ENCODE results near the gene SLC6A18.

DNA sequence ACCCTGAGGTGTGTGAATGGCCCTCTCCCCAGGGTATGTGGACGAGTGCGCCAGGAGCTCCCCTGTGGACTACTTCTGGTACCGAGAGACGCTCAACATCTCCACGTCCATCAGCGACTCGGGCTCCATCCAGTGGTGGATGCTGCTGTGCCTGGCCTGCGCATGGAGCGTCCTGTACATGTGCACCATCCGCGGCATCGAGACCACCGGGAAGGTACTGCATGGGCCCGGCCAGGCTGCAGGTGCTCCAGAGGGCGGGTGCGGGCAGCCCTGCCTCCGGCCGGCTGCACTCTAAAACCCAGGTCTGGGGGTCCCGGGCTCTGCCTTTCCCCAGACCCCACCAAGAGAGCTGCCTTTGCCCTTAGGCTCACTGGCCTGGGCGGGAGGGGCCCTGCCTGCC, 12.9 kb upstream of the SLC6A18 start:
- TF ChIP-seq POLR2A (IDR thresholded peaks at IDR 0.05; ENCODE audit: low read length), result no peak
- TF ChIP-seq GATA1 (IDR thresholded peaks at IDR 0.05; ENCODE audit: low read depth, low read length), result no peak
